ENCODE results near the gene AKAP8. TPM values are rescaled to one million over a fixed set of nuclear protein-coding genes. Genes with fewer than 3 reads are reported as not detected.

The AKAP8 gene
- total RNA-seq, 1 experiment from 2014 or later = 35.8 TPM

DNA sequence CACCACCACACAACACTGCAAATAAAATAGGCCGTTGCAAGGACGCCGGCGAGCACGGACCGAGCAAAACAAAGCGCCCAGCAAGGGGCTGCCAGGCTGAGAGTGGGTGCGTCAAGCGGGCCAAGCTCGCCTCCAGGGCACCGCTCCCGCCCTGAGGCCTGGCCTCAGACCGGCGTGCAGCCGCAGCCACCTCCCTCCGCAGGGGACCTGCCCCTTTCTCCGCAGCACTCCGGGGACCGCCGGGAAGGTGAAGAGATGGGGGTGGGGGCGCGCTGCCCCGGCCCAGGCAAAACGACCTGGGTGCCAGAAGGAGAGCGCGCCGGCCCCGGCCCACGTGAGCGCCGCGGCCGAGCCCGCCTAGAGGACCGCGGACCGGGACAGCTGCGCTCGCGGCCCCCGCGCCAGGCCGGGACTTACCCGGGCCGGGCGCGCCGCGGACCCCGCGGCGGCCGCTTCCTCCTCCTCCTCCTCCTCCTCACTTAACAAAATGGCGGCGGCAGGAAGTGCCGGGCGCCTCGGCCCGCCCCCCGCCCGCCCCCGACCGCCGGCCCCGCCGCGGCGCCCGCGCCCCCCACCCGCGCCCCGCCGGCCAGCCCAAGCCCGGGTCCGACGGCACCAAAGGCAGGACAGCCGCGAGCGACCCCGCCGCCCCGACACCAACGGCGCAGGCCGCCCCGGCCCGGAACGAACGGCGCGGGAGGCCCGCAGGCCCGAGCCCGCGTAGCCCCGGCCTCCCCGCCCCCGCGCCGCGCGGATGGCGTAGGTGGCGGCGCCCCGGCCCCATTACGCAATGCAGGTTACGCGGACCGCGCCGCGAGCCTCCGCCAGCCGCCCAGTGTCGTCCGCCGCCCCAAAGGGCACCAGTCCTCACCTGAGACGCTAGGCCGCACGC lies 47.9 kb downstream of the AKAP8 start:
- H3K4me1 Mint-ChIP-seq (ENCODE audit: low read depth, unreplicated experiment) = peaks cover 20% of the 10 kb centered on the region
- no TSS peak for BruUV-seq (replicated peaks)
- peak; percentile 54 for DNase-seq
- peak overlapping the region; percentile 59 for H3K27ac Mint-ChIP-seq (ENCODE audit: unreplicated experiment)
- TF ChIP-seq, protein P1, sequence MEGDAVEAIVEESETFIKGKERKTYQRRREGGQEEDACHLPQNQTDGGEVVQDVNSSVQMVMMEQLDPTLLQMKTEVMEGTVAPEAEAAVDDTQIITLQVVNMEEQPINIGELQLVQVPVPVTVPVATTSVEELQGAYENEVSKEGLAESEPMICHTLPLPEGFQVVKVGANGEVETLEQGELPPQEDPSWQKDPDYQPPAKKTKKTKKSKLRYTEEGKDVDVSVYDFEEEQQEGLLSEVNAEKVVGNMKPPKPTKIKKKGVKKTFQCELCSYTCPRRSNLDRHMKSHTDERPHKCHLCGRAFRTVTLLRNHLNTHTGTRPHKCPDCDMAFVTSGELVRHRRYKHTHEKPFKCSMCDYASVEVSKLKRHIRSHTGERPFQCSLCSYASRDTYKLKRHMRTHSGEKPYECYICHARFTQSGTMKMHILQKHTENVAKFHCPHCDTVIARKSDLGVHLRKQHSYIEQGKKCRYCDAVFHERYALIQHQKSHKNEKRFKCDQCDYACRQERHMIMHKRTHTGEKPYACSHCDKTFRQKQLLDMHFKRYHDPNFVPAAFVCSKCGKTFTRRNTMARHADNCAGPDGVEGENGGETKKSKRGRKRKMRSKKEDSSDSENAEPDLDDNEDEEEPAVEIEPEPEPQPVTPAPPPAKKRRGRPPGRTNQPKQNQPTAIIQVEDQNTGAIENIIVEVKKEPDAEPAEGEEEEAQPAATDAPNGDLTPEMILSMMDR (IDR thresholded peaks at IDR 0.05; ENCODE audit: unreplicated experiment) = no peak
- CTCF ChIA-PET = interaction anchor here (0.7 kb wide), 1 partner anchor 136 kb away, joined by 3 read pairs; no protein-coding TSS in a partner anchor
- H3K9me3 Mint-ChIP-seq (ENCODE audit: low read depth, unreplicated experiment) = no peaks in the 10 kb centered on the region
- intact Hi-C loops (cut with micrococcal nuclease; ENCODE audit: unreplicated experiment) = no loop called here
- H3K27me3 Mint-ChIP-seq (ENCODE audit: unreplicated experiment) = no peaks in the 10 kb centered on the region
- peaks cover 36% of the 10 kb centered on the region for H3K36me3 Mint-ChIP-seq (ENCODE audit: insufficient read depth, unreplicated experiment)
- peak overlapping the region; percentile 99 for H3K4me3 Mint-ChIP-seq (ENCODE audit: low read depth, unreplicated experiment)

DNA sequence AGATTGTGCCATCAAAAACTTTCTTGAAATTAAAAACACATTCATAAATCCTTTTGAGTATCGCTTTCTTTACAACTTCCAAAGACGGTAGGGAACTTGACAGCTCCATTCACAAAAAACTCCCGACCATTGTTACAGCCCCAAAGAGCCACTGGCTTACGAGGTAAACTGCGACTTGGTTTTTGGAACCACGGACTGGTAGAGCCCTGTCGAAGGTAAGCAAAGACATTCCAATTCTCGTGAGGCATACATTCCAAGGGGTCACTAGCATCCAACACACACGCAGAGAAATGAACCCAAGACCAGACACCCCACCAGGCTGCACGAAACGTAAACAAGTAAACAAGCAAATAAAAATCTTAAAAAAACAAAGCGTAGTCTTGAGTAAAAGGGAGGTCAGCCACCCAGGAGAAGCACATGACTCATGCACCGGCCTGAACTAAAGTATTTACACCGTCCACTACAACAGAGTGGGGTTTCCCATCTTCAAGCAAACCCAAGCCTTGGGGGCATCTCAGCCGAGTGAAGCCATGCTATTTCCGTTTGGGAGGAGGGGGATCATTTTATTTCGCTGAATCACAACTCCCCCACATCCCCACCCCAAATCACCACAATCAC lies 48.7 kb downstream of the AKAP8 start:
- DNase-seq = no peak
- Mint-ChIP-seq H3K4me3 (ENCODE audit: low read depth, unreplicated experiment) (peak overlapping the region; percentile 80), H3K4me1 (ENCODE audit: low read depth, unreplicated experiment) (peaks cover 24% of the 10 kb centered on the region), H3K9me3 (ENCODE audit: low read depth, unreplicated experiment) (no peaks in the 10 kb centered on the region), H3K27me3 (ENCODE audit: unreplicated experiment) (no peaks in the 10 kb centered on the region), H3K36me3 (ENCODE audit: insufficient read depth, unreplicated experiment) (peaks cover 36% of the 10 kb centered on the region), H3K27ac (ENCODE audit: unreplicated experiment) (peak overlapping the region; percentile 59)
- CTCF ChIA-PET = no interaction called here
- intact Hi-C loops (cut with micrococcal nuclease; ENCODE audit: unreplicated experiment) = no loop called here
- no TSS peak for BruUV-seq (replicated peaks)
- TF ChIP-seq, protein P1 (IDR thresholded peaks at IDR 0.05; ENCODE audit: unreplicated experiment) = no peak

DNA sequence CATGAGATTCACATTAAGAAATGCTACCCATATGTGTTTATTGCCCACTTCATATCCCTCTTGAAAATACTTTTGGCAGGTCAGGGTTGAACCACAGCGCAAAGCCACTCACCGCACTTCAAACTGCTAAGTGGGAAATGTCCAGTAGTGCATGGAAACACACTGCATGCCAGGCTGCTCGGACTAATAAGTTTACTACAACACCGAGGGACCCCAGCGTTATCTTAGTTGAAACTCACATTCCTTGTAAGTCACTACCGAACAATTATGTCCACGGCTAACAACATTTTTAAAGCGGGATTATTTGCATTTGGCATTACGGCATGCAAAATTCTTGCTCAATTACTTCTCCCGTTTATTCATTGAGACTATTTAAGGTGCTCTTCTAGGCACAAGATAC lies 51.3 kb downstream of the AKAP8 start:
- no peak overlapping the region for H3K27ac Mint-ChIP-seq (ENCODE audit: unreplicated experiment)
- intact Hi-C loops (cut with micrococcal nuclease; ENCODE audit: unreplicated experiment) = no loop called here
- BruUV-seq (replicated peaks) = TSS peak; percentile 7
- H3K4me3 Mint-ChIP-seq (ENCODE audit: low read depth, unreplicated experiment) = no peak overlapping the region
- peaks cover 38% of the 10 kb centered on the region for H3K36me3 Mint-ChIP-seq (ENCODE audit: insufficient read depth, unreplicated experiment)
- TF ChIP-seq, protein P1 (IDR thresholded peaks at IDR 0.05; ENCODE audit: unreplicated experiment) = no peak
- H3K4me1 Mint-ChIP-seq (ENCODE audit: low read depth, unreplicated experiment) = peaks cover 45% of the 10 kb centered on the region
- no peak for DNase-seq
- CTCF ChIA-PET = interaction anchor here (1.4 kb wide), 1 partner anchor 25 kb away, joined by 3 read pairs; no protein-coding TSS in a partner anchor
- H3K9me3 Mint-ChIP-seq (ENCODE audit: low read depth, unreplicated experiment) = no peaks in the 10 kb centered on the region
- no peaks in the 10 kb centered on the region for H3K27me3 Mint-ChIP-seq (ENCODE audit: unreplicated experiment)

DNA sequence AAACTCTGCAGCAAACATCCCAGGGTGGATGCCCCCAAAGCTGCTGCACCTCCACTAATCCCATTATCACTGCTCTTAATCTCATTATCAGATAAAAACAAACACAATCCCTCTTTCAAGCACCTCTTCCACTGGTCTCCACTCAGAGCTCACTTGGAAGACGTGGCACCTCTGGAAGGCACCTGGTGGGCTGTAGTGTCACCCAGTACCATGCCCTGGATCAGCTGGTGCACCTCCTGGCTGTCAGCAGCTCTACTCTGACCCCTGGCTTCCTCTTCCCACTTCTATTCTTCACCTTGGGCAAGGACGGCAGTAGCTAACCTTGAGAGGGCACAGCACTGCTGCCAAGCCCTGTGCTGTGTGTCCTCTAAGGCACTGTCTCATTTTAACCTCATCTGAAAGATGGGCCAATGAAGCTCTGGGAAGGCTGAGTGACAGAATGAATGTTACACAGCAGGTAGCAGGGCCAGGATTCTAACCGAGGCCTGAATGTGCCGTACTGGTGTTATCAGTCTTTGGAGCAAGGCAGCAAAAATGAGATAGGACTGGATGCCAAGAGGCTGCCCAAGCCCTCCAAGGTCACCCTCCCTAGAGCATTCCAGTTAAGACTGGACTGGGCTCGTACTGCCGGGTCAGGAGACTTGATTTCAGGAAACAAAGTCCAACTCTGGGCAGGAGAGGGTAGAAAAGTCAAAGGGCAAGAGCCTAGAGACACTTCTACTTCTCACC lies 54.6 kb downstream of the AKAP8 start:
- DNase-seq = no peak
- Mint-ChIP-seq H3K27ac (ENCODE audit: unreplicated experiment) (peak overlapping the region; percentile 28), H3K36me3 (ENCODE audit: insufficient read depth, unreplicated experiment) (peaks cover 14% of the 10 kb centered on the region), H3K4me3 (ENCODE audit: low read depth, unreplicated experiment) (peak overlapping the region; percentile 36), H3K27me3 (ENCODE audit: unreplicated experiment) (no peaks in the 10 kb centered on the region), H3K4me1 (ENCODE audit: low read depth, unreplicated experiment) (peaks cover 68% of the 10 kb centered on the region), H3K9me3 (ENCODE audit: low read depth, unreplicated experiment) (no peaks in the 10 kb centered on the region)
- no TSS peak for BruUV-seq (replicated peaks)
- TF ChIP-seq, protein P1 (IDR thresholded peaks at IDR 0.05; ENCODE audit: unreplicated experiment) = no peak
- CTCF ChIA-PET = interaction anchor here (0.7 to 1.6 kb wide), 2 partner anchors 48 to 53 kb away, joined by 3 to 4 read pairs; no protein-coding TSS in a partner anchor
- intact Hi-C loops (cut with micrococcal nuclease; ENCODE audit: unreplicated experiment) = loop anchor here (5.0 kb wide), 1 partner anchor 43 kb away; no protein-coding TSS in a partner anchor

All from Calu3 (cell line).